ENCODE measurements around the gene NCSTN. TPM values are rescaled to one million over a fixed set of nuclear protein-coding genes. Genes with fewer than 3 reads are reported as not detected.

NCSTN gene
- total and polyA plus RNA-seq, 9 of the 15 experiments (the other 6 are each of a cell fraction or from before 2014, with no cell fraction given), result 21.3 to 91.1 (median 57.9) TPM

GRCh38 chr1:160342953-160343869, at the start of gene NCSTN, which contains the start of gene COPA (continued):
- TF ChIP-seq PML (IDR thresholded peaks at IDR 0.05; ENCODE audit: low read length) (peak; percentile 86; the same call in 1 of the 2 replicates), ZNF76 (CRISPR knock-in tag; IDR thresholded peaks at IDR 0.05; ENCODE audit: borderline replicate concordance) (no peak), TEAD2 (tag; IDR thresholded peaks at IDR 0.05) (no peak), SAP30 (IDR thresholded peaks at IDR 0.05; ENCODE audit: borderline replicate concordance, insufficient read depth, low read depth, low read length, poor library complexity, severe bottlenecking) (peak; percentile 46), ZNF24 (IDR thresholded peaks at IDR 0.05) (no peak), ATF1 (CRISPR knock-in tag; IDR thresholded peaks at IDR 0.05) (no peak; the same call in 1 of the 2 replicates), ATF1 (tag; IDR thresholded peaks at IDR 0.05) (peak; percentile 91), CREB5 (CRISPR knock-in tag; IDR thresholded peaks at IDR 0.05) (no peak), ZNF212 (CRISPR knock-in tag; IDR thresholded peaks at IDR 0.05) (no peak), TCFL5 (CRISPR knock-in tag; conservative IDR thresholded peaks at IDR 0.05) (no peak), ZFP91 (CRISPR knock-in tag; IDR thresholded peaks at IDR 0.05) (no peak), ZNF224 (CRISPR knock-in tag; IDR thresholded peaks at IDR 0.05) (no peak), CBX8 (IDR thresholded peaks at IDR 0.05; ENCODE audit: borderline replicate concordance, extremely low read depth, low read depth, low read length, poor library complexity, severe bottlenecking) (no peak), TFAP4 (CRISPR knock-in tag; IDR thresholded peaks at IDR 0.05; ENCODE audit: borderline replicate concordance) (peak; percentile 87), ZNF395 (CRISPR knock-in tag; IDR thresholded peaks at IDR 0.05) (0 out of 2 replicates have a peak, but pooled peaks have one; percentile 30), NR2F6 (CRISPR knock-in tag; IDR thresholded peaks at IDR 0.05) (no peak), NCOA1 (IDR thresholded peaks at IDR 0.05; ENCODE audit: low read depth) (peak; percentile 93), ZFP30 (CRISPR knock-in tag; IDR thresholded peaks at IDR 0.05; ENCODE audit: borderline replicate concordance) (no peak), SREBF1 (IDR thresholded peaks at IDR 0.05; ENCODE audit: borderline replicate concordance, low read depth, low read length) (no peak), IFI16 (CRISPR knock-in tag; IDR thresholded peaks at IDR 0.05) (no peak), SRSF3 (IDR thresholded peaks at IDR 0.05; ENCODE audit: insufficient read depth, low read length) (no peak)
